ENCODE data around the gene SOS1.

GRCh38 chr2:39153312-39153711 is 32.5 kb upstream of the SOS1 start:
- TF ChIP-seq EZH2 (IDR thresholded peaks at IDR 0.05; ENCODE audit: insufficient read depth, poor library complexity, severe bottlenecking) (no peak), EZH2phosphoT487 (IDR thresholded peaks at IDR 0.05; ENCODE audit: insufficient read depth, low read depth) (no peak)

Measured in GM23248 (cell line).